GM21381 (cell line): ENCODE data around the gene DACH1.
A peak's percentile ranks its signal among the peaks of the same experiment; 100 is the strongest.
"Not testable (repeated sequence)": the region's sequence is repeated elsewhere in the genome, so short reads cannot be mapped to it uniquely, and the experiment has no call there.

Source experiments
- ATAC-seq: cut with Tn5 transposase; IDR thresholded peaks from one replicate; pipeline ENCODE4 v1.9.1; 2021; ENCODE audit warnings: mild to moderate bottlenecking, moderate library complexity; ENCODE audit not compliant: unreplicated experiment

DACH1 gene

DNA sequence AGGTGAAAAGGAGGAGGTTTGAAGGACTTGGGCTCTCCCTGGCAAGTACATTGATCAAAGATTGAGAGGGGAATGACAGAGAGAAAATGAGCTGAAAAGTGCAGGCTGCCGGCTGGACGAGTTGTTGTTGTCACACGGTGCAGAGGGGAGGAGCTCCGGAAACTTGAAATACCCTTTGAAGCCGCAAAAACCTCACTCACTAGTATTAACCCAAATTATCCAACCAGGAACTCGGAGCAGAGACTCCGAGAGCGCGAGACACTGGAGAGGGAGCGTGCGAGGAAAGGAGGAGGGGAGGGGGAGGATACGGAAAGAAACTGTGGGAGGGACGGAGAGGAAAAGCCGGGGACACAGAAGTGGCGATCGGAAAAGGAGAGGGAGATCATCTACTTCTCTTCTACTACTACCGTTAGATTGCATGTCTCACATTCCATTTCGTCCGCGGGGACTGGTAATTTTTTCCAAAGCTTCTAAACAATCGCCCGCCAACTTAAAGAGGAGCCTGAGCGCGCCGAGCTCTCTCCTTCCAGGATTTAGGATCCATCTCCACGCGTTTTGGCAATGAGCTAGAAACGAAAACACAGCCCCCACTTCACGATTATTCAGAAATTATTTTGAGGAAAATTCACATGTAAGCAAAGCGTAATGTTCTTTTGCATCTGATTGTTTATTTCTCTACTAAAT lies at the start of gene DACH1:
TSS of gene DACH1 (minus strand) at position 74 of the 684 bp plus-strand sequence.
- ATAC-seq: no peak

DNA sequence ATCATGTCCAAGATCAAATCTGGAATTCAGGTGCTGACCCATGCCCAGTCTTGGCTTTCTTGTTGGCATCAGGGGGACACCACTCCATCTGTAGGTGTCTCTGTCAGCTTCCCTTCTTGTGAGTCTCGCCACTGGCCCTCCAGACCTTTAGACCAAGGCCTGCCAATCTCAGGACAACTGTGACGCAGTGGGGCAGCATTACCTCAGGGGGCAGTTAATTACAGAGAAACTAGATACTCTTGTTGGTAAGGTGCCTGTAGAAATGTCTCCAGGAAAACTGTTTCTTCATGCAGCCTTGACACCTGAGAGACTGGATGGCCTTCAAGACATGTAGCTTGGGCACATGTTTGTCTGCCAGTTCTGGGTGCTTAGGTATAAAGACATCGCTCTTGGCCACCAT lies 46.7 kb upstream of the DACH1 start:
- ATAC-seq: no peak

DNA sequence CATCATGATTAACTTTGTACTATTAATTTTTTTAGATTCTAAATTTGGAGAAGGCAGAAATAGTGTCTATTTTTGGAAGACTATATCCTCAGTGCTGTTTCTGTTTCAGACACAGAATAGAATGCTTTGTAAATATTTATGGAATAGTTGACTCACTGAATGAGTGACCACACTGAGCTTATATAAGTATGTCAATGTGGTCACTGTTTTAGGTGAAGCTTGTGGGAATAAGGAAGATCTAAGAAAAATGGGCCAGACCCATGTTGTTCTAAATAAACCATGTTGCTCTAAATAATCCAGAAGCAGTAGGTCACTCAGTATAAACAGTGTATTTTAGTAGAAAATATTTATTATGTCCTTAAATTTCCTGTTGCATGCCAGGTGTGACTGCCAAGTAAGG lies 45.5 kb upstream of the DACH1 start:
- ATAC-seq: no peak

DNA sequence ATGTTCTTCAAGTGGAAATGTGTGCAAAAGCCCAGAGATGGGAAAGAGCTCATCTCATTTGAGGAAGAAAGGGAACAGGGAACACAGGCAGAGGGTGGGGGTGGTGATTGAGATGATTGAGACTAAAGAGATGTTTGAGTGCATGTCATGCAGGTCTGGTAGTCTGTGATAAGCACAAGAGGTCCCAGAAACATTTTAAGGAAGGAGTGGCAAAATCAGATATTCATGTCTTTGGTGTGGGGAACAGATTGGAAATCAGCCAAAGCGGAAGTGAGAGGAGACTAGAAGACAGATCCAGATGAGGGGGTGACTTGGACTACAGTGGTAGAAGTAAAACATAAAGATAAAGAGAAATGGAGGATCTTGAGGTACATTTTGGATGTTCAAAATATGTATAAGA lies 39.4 kb upstream of the DACH1 start:
- no peak for ATAC-seq

DNA sequence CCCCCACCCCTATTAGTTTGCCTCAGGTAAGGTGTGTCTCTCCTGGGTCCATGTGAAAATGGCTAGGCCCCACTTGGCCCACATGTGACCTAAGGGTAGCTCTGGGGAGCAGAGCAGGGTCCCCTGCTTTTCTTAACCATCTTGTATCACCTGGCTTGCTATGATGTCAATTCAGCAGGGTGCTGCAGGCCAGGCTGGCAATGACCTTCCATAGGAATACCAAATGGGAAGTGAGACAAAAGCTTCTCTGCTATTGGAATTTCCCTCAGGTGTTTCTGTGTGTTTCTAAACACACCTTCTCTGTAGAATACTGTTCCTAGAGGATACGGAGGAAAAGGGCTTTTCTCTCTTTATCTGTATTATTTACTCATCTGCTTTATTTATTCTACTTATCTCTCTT lies 35.7 kb upstream of the DACH1 start:
- ATAC-seq: no peak

DNA sequence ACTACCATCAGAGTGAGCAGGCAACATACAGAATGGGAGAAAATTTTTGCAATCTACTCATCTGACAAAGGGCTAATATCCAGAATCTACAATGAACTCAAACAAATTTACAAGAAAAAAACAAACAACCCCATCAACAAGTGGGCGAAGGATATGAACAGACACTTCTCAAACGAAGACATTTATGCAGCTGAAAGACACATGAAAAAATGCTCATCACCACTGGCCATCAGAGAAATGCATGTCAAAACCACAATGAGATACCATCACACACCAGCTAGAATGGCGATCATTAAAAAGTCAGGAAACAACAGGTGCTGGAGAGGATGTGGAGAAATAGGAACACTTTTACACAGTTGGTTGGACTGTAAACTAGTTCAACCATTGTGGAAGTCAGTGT lies 26.5 kb upstream of the DACH1 start:
- not testable (repeated sequence) for ATAC-seq

DNA sequence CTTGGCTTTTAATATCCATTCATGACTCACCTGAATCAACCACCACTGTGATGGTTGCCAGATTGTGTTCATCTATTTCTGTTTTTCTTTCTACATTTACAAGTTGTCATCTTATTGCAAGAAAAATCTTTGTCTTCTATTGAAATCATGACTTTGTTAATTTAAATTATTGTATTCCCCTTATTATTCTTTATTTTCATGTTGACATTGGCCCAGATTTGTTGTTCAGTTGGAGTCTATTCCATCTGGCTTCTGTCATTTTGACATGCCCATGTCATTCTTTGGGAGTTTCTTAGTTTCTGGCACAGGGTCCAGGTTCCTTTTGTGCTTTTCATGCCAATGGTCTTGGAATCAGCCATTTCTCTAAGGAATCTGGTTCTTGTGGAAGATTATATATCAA lies 19.9 kb upstream of the DACH1 start:
- no peak for ATAC-seq

DNA sequence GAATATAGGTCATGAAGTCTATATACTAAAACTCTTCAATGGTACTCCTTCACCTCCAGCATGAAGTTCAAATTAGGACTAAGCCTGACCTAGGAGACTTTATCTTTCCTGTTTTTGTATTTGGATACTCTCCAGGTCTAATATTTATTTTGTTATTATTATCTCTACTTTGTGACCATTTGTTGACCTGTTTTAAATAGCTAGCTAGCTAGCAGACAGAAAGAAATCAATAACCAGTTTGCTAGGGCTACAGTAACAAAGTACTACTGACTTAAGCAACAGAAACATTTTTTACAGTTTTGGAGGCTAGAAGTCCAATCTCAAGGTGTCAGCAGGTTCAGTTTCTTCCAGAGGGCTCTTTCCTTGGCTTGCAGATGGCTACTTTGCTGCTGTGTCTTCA lies 15.1 kb upstream of the DACH1 start:
- ATAC-seq: no peak

DNA sequence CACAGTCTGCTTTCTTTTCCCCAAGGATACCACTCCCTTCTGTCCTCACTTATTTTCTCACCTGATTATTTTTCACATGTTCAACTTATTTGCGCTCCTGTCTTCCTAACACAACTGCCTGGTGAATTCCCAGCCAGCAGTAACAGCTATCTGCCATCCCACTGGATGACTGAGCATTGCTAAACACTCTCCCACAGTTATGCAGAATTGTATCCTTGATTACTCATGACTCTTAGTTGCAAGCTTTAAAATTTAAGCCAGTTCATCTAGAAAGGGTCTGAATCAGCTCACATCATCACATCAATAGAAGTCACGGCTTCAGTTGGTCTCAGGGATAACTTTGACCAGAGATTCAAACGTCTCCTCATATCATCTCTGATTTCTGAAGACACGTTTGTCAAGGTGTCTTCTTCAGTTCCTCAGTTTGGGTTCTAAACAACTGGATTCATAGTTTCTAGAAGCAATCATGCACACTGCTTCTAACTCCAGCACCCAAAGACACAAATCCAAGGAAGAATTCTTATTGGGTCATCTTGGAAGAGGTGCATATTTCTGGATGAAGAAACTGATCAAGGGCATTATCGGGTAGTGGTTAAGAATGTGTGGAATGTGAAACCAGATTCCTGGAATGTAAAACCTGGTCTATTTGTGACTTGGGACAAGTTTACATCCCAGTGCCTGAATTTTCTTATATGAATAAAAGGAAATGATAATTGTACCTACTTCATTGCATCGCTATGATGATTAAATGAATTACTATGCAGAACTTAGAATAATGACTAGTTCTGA lies 13.9 kb upstream of the DACH1 start:
- no peak for ATAC-seq

DNA sequence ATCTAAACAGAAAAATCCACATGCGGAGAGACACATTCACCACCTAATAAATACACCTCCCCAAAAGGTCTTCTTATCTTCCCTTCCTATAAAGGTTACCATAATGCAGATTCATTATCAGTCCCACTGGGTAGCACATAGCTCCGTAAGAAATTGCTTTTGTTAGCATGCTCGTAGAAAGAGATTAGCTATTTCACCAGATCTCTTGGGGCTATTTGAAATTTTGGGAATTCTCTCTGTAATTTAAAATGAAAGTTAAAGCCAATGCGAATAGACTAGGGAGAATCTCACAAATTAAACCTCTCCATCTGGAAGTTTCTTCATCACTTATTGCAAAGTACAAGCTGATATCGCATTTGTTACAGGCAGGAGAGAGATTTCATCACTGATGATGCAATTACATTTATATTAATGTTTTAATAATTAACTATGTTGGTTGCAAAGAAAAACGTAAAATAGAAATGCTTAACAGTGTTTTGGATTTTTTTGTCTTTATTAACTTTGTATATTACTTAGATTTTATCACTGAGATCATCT lies 12.9 kb upstream of the DACH1 start:
- ATAC-seq: no peak

DNA sequence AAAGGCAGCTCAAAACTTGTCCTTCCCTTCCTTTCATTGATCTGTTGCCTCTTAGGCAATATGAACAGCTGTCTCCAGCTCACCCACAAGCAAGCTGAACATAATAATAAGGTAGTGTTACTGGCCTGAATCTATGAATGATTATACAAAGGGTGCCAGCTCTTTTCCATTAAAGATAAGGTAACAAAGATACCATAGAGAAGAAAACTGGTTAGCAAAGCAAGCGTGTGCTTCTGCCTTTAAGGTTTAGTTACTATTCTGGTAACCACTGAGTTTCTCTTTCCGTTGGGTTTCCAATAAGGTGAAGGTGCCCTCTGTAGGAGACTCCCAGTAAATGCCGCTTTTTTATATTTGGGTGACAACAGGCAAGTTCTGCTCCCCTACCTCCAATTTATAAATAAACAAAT lies 12.1 kb upstream of the DACH1 start:
- peak; percentile 96 for ATAC-seq

DNA sequence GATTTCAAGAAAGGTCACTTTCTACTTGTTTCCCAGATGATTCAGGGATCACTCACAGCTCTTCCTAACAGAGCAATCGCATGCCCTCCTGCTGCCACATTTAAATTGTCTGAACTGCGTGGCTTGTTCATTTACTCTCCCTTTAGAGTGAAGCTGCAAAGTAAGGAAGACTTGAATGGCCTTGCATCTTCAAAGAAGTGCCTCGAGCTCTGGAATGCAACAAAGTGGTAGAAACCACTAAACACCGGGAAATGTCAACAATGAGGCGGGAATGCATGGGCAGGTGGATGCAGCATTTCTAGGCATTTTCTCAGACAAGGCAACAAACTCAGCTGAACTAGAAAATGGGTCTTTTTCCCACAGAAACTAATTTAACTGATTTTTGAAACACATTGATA lies 10.3 kb upstream of the DACH1 start:
- ATAC-seq: no peak

DNA sequence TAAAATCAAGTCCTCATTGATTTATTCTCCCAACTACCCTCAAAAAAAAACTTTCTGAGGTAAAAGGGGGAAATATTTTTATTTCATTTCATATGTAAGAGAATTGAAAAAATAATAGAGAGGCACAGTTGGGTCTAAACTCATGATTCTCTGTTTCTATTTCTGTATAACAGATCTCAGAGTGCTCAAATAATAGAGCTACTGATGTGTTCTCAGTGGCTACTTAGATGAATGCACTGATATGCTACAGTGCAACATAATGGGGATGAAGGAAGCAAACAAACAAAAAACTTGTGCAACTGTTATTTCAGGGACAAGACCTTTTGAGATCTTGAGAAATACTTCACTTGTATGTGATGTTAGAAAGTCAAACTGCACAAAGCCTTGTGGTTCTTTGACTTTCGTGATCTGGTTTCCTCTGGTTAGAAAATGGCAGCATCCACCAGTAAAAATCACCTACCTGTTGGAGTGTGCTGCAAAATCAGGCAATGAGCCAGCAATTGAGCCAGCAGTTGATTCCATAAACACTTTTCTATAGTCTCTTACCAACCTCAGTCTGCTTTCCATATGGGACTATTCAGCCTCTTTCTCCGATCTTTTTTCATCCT lies 9.7 kb upstream of the DACH1 start:
- no peak for ATAC-seq

DNA sequence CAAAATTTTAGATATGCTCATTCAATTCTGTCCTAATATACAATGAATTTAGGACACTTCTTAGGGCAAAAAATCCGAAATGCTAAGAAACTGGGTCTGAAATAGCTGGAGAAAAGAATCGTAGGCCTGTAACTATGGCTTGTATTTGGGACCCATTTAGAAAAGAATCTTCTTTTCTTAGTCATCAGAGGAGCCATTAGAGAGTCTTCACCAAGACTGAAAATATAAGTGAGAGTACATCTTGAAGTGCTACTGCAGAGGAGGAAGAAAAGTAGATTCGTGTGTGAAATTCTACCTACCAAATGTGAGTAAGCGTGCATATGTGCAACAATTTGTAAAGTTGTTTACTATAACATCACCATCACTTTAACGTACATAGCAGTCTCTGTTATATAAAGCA lies 8.8 kb upstream of the DACH1 start:
- no peak for ATAC-seq

DNA sequence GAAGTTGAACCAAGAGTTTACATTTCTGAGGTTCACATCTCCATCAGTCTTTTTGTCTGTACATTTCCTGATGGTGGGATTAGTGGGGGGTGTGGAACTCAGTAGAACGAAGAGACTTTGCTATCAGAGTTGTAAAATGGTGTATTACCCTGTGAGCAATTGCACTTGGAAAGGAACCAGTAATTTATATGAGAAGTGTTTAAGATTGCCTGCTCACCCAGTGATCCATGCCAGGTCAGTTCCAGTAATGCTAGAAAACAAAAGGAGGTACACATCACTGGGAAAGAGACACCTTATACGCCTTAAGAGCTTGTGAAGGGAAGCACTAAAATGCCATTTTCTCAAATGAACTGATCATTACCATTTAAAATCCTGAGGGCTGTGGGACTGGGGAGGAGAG lies 7.5 kb upstream of the DACH1 start:
- no peak for ATAC-seq

DNA sequence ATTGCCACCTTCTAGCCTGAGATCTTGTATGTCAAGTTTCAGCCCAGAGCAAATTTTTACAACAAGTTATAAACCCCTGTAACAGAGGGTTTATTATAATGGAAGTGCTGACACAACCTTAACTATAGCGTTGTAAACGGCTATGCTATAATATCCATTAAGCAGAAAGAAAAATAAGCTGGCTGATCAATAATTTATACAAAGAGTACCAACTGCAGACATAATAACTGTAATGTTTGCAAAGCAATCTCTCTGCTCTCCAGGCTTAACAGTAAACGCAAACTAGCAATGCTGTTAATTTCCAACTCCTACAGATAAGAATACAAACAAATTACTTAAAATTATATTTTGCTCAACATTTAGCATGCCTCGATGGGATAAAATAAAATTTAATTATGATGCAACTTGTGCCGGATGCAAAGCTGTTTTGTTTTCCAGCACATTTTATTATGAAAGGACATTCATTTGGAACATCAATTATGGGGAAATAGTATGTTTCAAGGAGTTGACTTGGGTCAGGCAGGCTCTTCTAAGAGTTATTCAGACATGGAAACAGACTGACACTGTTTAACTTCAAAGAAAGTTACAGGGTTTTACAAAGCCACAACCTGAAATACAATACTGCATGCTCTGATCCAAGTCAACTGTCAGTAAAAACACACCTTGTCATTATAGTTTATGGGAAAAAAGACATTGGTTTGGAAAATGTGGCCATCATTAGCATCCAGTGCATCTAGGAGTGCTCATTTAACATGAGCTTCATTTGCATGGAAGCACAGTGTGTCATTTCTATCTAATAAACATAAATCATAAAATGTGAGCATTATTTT lies 6.6 kb upstream of the DACH1 start:
- ATAC-seq: no peak

DNA sequence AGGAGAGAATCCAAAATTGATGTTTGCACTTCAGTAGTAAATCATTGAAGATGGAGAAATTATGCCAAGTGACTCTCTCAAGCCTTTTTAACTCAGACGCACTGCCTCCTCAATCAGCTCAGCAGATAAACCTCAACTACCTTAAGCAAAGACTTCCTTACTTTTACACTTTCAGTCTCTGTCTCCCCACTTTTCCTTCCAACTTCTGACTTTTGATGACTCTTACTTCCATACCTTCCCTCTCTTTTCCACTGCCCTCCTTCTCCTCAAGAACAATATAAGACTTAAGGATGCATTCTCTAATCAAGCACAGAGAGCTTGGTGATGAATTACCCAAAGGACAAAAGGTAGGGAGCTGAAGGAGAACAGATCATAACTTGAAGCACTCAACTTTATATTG lies 4.8 kb upstream of the DACH1 start:
- ATAC-seq: no peak

DNA sequence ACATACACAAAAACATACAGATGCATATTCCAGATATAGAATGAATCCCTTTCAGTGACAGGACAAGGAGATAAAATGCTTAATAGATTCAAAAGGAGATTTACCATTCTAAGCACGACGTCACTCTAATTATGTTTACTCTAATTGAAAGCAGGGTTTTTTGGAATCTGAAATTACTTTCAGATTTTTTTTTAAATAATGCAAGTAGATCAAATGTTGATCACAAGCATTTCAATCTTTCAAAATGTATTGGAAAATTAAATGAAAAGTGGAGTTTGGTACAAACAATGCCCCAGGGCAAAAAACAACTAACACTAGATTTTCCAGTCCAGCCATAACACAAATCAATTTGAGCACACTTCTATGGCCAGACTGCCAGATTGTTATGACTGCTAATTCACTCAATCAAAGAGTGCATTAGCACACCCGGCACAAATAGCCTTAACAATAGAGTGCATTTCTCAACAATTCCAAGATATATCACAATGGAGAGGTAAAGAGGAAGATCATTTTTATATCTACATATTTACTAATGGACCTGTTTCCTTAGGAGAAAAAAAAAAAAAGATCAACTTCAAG lies 4.3 kb upstream of the DACH1 start:
- ATAC-seq: no peak

DNA sequence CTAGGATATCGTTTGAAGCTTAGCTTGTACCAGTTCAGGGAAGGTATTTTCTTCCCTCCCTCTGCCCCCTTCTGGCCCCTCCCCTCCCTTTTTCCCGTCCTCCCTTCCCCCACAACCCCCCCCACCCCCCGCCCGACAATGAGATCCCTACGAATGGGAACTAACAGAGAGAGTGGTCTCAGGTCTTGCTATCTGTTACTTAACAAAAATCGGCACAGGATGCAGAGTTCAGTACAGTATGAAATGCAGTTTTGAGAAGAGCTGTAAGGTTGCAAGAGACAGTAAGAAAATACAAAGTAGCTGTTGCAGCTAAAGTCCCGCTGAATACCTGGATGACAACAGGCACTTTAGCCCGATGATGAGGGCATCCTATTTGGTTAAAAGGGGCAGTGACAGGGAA lies 3.1 kb upstream of the DACH1 start:
- no peak for ATAC-seq

DNA sequence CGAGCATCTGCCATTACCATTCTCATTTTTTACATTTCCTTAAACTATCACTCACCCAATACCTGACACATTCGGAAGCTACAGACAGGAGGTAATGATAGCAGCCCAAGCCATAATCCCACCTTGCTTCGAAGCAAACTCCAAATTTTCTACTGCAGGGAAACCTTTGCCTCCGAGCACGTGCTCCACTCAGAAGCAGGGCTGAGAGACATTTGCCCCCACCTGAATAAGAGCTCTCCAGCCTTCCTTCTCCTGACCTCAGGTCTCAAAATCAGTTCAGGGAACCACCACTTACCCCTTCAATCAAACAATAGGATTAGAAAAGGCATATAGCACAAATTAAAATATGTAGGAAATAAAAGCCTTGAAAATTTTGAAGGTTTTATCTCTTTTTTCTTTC lies 2.3 kb upstream of the DACH1 start:
- ATAC-seq: no peak
